Neural cell (in vitro differentiated cells): ENCODE data around the gene GAN. TPM values are rescaled to one million over a fixed set of nuclear protein-coding genes. Genes with fewer than 3 reads are reported as not detected.

Experiments
- H2AFZ ChIP-seq: fragments of 200-600, 300-800 bp; sonication (generic), shearing (Covaris generic); 2 replicates; pipeline ENCODE4 v1.6.0; 2014; ENCODE audit warnings: low read depth, mild to moderate bottlenecking, antibody characterized with exemption, low read length, moderate library complexity
- H3F3A ChIP-seq: fragments of 200-600 bp; shearing (Covaris generic); 2 replicates; pipeline ENCODE4 v1.6.1; 2016; ENCODE audit warnings: mild to moderate bottlenecking, moderate library complexity, mixed read lengths, antibody characterized with exemption, low read length; ENCODE audit not compliant: insufficient read depth, poor library complexity, severe bottlenecking
- H3K27ac ChIP-seq: fragments of 200-600, 300-800 bp; sonication (generic), shearing (Covaris generic); 2 replicates; pipeline ENCODE4 v1.5.1; 2014; ENCODE audit warnings: mild to moderate bottlenecking, low read length, moderate library complexity
- H3K27me3 ChIP-seq: fragments of 300-800, 200-600 bp; sonication (generic), shearing (Covaris generic); 2 replicates; pipeline ENCODE4 v1.6.0; 2014; ENCODE audit warnings: mild to moderate bottlenecking, low read depth, low read length, moderate library complexity; ENCODE audit not compliant: insufficient read depth
- H3K36me3 ChIP-seq: fragments of 300-800, 200-600 bp; sonication (generic), shearing (Covaris generic); 2 replicates; pipeline ENCODE4 v1.5.1; 2014; ENCODE audit warnings: mild to moderate bottlenecking, antibody characterized with exemption, low read length, moderate library complexity; ENCODE audit not compliant: insufficient read depth
- H3K4me2 ChIP-seq: fragments of 300-800, 200-600 bp; sonication (generic), shearing (Covaris generic); 2 replicates; pipeline ENCODE4 v1.6.0; 2014; ENCODE audit warnings: mild to moderate bottlenecking, low read length
- H3K4me3 ChIP-seq: fragments of 300-800, 200-600 bp; sonication (generic), shearing (Covaris generic); 2 replicates; pipeline ENCODE4 v1.5.1; 2014; ENCODE audit warnings: mild to moderate bottlenecking, low read length, moderate library complexity
- H3K79me2 ChIP-seq: fragments of 200-600 bp; shearing (Covaris generic); replicated peaks from 2 replicates; pipeline ENCODE4 v1.6.0; 2014; ENCODE audit warnings: mild to moderate bottlenecking, low read length, moderate library complexity; ENCODE audit not compliant: insufficient read depth
- H3K9ac ChIP-seq: fragments of 300-800, 200-600 bp; sonication (generic), shearing (Covaris generic); 2 replicates; pipeline ENCODE4 v1.6.1; 2016; ENCODE audit warnings: mild to moderate bottlenecking, low read length, mixed read lengths
- H3K9me2 ChIP-seq: fragments of 200-600 bp; shearing (Covaris generic); 2 replicates; pipeline ENCODE4 v1.6.1; 2016; ENCODE audit warnings: mild to moderate bottlenecking, low read length, mixed read lengths; ENCODE audit not compliant: insufficient read depth
- H3K9me3 ChIP-seq: fragments of 200-600, 300-800 bp; sonication (generic), shearing (Covaris generic); 2 replicates; pipeline ENCODE4 v1.6.1; 2016; ENCODE audit warnings: mild to moderate bottlenecking, mixed run types, low read length, moderate library complexity, mixed read lengths
- H4K20me1 ChIP-seq: fragments of 200-600 bp; shearing (Covaris generic); 2 replicates; pipeline ENCODE4 v1.6.1; 2016; ENCODE audit warnings: mild to moderate bottlenecking, mixed run types; ENCODE audit not compliant: insufficient read depth
- CTCF ChIP-seq: fragments of 450-650 bp; IDR thresholded peaks from 2 replicates; pipeline ENCODE4 v1.5.1; 2014; ENCODE audit warnings: antibody characterized with exemption, mild to moderate bottlenecking, moderate library complexity; ENCODE audit not compliant: poor library complexity, severe bottlenecking
- EP300 ChIP-seq: fragments of 450-650 bp; conservative IDR thresholded peaks from 2 replicates; pipeline ENCODE4 v1.6.1; 2014; ENCODE audit warnings: antibody characterized with exemption, mild to moderate bottlenecking, moderate library complexity; ENCODE audit not compliant: poor library complexity, severe bottlenecking
- EZH2 ChIP-seq: fragments of 200-600, 300-800 bp; shearing (Covaris generic), sonication (generic); IDR thresholded peaks from 2 replicates; pipeline ENCODE4 v1.6.1; 2014; ENCODE audit warnings: antibody characterized with exemption, low read length, borderline replicate concordance, mild to moderate bottlenecking; ENCODE audit not compliant: insufficient read depth, poor library complexity, severe bottlenecking
- MXI1 ChIP-seq: fragments of 450-650 bp; conservative IDR thresholded peaks from 2 replicates; pipeline ENCODE4 v1.6.1; 2014; ENCODE audit warnings: antibody characterized with exemption, mild to moderate bottlenecking; ENCODE audit not compliant: poor library complexity, severe bottlenecking
- POLR2AphosphoS5 ChIP-seq: IDR thresholded peaks from 2 replicates; pipeline ENCODE4 v1.6.1; 2012
- RAD21 ChIP-seq: fragments of 450-650 bp; conservative IDR thresholded peaks from 2 replicates; pipeline ENCODE4 v1.6.1; 2014; ENCODE audit warnings: antibody characterized with exemption, mild to moderate bottlenecking, moderate library complexity
- SMC3 ChIP-seq: fragments of 450-650 bp; conservative IDR thresholded peaks from 2 replicates; pipeline ENCODE4 v1.6.1; 2014; ENCODE audit warnings: antibody characterized with exemption, mild to moderate bottlenecking, moderate library complexity; ENCODE audit not compliant: poor library complexity
- TAF1 ChIP-seq: IDR thresholded peaks from 2 replicates; pipeline ENCODE4 v1.6.1; 2012; ENCODE audit warnings: low read depth
- polyA plus RNA-seq: library from polyadenylated mRNA; depleted of rRNA; stranded (reverse); fragments of >200 nt; gene quantifications from 2 replicates; pipeline ENCODE4 v1.2.3, GENCODE V29; 2014
- TF ChIP-seq, protein P1 (sequence below): IDR thresholded peaks from 2 replicates; pipeline ENCODE4 v1.6.1; 2012; ENCODE audit warnings: borderline replicate concordance

The GAN gene
- polyA plus RNA-seq, 1 donor from 2014 or later, result 9.1 TPM

GRCh38 chr16:81431554-81432353 is 117.0 kb downstream of the GAN start:
- Histone ChIP-seq H3K36me3 (no peaks in the 10 kb centered on the region), H3K9me2 (no peaks in the 10 kb centered on the region), H3K27me3 (no peaks in the 10 kb centered on the region), H3K79me2 (no peaks in the 10 kb centered on the region), H3K4me3 (no peak overlapping the region), H3K4me2 (no peak overlapping the region), H3F3A (no peaks in the 10 kb centered on the region), H3K9ac (no peak overlapping the region), H2AFZ (no peak overlapping the region), H3K27ac (no peak overlapping the region), H3K9me3 (no peaks in the 10 kb centered on the region), H4K20me1 (no peaks in the 10 kb centered on the region)
- TF ChIP-seq TAF1 (no peak), EZH2 (no peak), RAD21 (no peak), CTCF (no peak), POLR2AphosphoS5 (no peak), EP300 (no peak), SMC3 (no peak)
- TF ChIP-seq, protein P1, sequence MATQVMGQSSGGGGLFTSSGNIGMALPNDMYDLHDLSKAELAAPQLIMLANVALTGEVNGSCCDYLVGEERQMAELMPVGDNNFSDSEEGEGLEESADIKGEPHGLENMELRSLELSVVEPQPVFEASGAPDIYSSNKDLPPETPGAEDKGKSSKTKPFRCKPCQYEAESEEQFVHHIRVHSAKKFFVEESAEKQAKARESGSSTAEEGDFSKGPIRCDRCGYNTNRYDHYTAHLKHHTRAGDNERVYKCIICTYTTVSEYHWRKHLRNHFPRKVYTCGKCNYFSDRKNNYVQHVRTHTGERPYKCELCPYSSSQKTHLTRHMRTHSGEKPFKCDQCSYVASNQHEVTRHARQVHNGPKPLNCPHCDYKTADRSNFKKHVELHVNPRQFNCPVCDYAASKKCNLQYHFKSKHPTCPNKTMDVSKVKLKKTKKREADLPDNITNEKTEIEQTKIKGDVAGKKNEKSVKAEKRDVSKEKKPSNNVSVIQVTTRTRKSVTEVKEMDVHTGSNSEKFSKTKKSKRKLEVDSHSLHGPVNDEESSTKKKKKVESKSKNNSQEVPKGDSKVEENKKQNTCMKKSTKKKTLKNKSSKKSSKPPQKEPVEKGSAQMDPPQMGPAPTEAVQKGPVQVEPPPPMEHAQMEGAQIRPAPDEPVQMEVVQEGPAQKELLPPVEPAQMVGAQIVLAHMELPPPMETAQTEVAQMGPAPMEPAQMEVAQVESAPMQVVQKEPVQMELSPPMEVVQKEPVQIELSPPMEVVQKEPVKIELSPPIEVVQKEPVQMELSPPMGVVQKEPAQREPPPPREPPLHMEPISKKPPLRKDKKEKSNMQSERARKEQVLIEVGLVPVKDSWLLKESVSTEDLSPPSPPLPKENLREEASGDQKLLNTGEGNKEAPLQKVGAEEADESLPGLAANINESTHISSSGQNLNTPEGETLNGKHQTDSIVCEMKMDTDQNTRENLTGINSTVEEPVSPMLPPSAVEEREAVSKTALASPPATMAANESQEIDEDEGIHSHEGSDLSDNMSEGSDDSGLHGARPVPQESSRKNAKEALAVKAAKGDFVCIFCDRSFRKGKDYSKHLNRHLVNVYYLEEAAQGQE, result no peak

DNA sequence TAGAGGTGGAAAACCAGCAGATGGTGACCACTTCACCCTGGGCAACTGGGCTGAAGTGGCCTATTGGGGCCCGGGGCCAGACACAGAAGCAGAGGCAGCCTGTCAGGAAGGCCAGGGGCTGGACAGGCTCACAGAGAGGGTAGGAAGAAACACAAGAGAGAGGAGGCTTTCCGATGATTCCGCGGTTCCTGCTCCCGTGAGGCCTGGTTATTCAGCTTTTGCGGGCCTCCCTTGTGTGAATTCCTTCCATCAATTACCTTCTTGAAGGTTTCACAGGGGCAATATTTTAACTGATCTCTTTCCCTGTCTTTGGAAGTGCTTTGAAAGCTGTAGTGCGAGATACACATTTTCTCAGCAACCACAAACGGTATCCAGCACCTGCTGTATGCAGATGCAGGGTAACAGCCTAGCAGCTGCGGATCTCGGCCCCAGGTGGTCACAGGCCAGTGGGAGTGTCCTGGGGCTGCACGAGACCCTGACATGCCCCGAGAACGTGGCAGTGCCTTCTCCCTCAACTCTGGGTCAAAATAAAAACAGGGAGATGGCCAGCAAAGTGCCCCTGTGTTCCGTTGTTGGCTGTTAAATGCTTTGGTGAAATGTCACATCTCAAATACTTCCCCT is 118.3 kb downstream of the GAN start:
- TF ChIP-seq EZH2 (no peak), MXI1 (no peak), TAF1 (no peak), POLR2AphosphoS5 (no peak)
- TF ChIP-seq, protein P1, result no peak
- H3K9me2 ChIP-seq, result no peaks in the 10 kb centered on the region
- H3K9me3 ChIP-seq, result no peaks in the 10 kb centered on the region
- no peak overlapping the region for H3K9ac ChIP-seq
- H3F3A ChIP-seq, result no peaks in the 10 kb centered on the region
- no peak overlapping the region for H3K4me2 ChIP-seq
- no peaks in the 10 kb centered on the region for H4K20me1 ChIP-seq
- no peak overlapping the region for H3K4me3 ChIP-seq
- no peaks in the 10 kb centered on the region for H3K79me2 ChIP-seq
- H3K27ac ChIP-seq, result no peak overlapping the region
- H3K27me3 ChIP-seq, result no peaks in the 10 kb centered on the region
- H2AFZ ChIP-seq, result no peak overlapping the region
- H3K36me3 ChIP-seq, result no peaks in the 10 kb centered on the region
